AG04449 (cell line): ENCODE measurements around the gene PLXNC1.

Experiments used
- CTCF ChIA-PET: fragments of 350-600 bp; formaldehyde crosslinking; extraction: SDS; loops from one replicate; lab custom pipeline; 2021; ENCODE audit warnings: antibody characterized with exemption; lab: Yijun Ruan, JAX
- POLR2A ChIA-PET: fragments of 400-600, 350-600 bp; formaldehyde crosslinking; extraction: SDS; loops from one replicate; lab custom pipeline; 2020; ENCODE audit warnings: antibody characterized with exemption, inconsistent platforms; lab: Yijun Ruan, JAX
- DNase-seq: peaks from one replicate; pipeline ENCODE4 v3.0.0-alpha.2; 2010; ENCODE audit warnings: low read depth, low spot score
- H3K4me3 ChIP-seq: 2 replicates; pipeline ENCODE4 v1.5.1; 2011; ENCODE audit warnings: low read depth, mild to moderate bottlenecking, control low read depth, low read length
- CTCF ChIP-seq: IDR thresholded peaks from one replicate; pipeline ENCODE4 v1.5.1; 2011; ENCODE audit warnings: mild to moderate bottlenecking, moderate library complexity, low read length, control low read depth, inconsistent platforms; ENCODE audit not compliant: insufficient read depth; ENCODE audit errors: missing control alignments

The PLXNC1 gene

GRCh38 chr12:94297096-94297699, 148.8 kb downstream of the PLXNC1 start:
- POLR2A ChIA-PET, result no interaction called here
- CTCF ChIA-PET, result no interaction called here
- no peak for DNase-seq
- no peak for TF ChIP-seq CTCF
- no peak overlapping the region for H3K4me3 ChIP-seq

GRCh38 chr12:94297876-94298505, 149.6 kb downstream of the PLXNC1 start:
- POLR2A ChIA-PET, result no interaction called here
- no peak overlapping the region for H3K4me3 ChIP-seq
- CTCF ChIA-PET, result interaction anchor here (1.2 kb wide), 1 partner anchor 25 kb away, joined by 3 read pairs; no protein-coding TSS in a partner anchor
- TF ChIP-seq CTCF, result no peak
- no peak for DNase-seq

DNA sequence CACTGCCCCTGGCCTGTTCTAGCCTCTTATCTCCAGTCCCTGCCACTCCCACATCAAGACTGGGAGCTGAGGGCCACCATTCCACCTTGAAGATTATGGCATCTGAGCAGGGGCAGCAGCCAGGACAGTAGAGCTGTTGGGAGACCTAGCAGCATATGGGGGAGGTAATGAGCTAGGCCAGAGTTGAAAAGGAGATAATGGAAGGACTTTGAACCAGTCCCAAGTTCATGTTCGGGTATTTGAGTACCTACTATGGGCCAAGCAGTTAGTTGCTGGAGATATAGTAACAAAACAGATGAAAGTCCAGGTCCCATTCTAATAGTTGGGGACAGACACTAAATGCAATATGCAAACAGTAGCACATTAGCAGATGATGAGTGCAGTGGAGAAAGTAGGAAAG, 151.5 kb downstream of the PLXNC1 start:
- ChIA-PET CTCF (no interaction called here), POLR2A (no interaction called here)
- no peak overlapping the region for H3K4me3 ChIP-seq
- DNase-seq, result no peak
- no peak for TF ChIP-seq CTCF

- CTCF ChIA-PET, result interaction anchor here (0.8 kb wide), 1 partner anchor 130 kb away, joined by 3 read pairs; no protein-coding TSS in a partner anchor
- POLR2A ChIA-PET, result no interaction called here
Measured at GRCh38 chr12:94304012-94304411, 155.6 kb downstream of the PLXNC1 start.

GRCh38 chr12:94304566-94305061, 156.2 kb downstream of the PLXNC1 start:
- CTCF ChIA-PET, result interaction anchor here (0.8 to 1.7 kb wide), 3 partner anchors 12 to 130 kb away, joined by 3 read pairs; no protein-coding TSS in a partner anchor

More at GRCh38 chr12:94304012-94304411, 155.6 kb downstream of the PLXNC1 start:
- TF ChIP-seq CTCF, result no peak
- no peak for DNase-seq
- no peak overlapping the region for H3K4me3 ChIP-seq

More at GRCh38 chr12:94304566-94305061, 156.2 kb downstream of the PLXNC1 start:
- H3K4me3 ChIP-seq, result no peak overlapping the region
- TF ChIP-seq CTCF, result no peak
- peak; percentile 73 for DNase-seq
- POLR2A ChIA-PET, result no interaction called here
